Activated naive CD4-positive, alpha-beta T cell (primary cell): ENCODE results near the gene PCED1A.
"Not testable (repeated sequence)": the region's sequence is repeated elsewhere in the genome, so short reads cannot be mapped to it uniquely, and the experiment has no call there.

Source experiments
- DNase-seq, 4 experiments: peaks; one replicate each; lab custom pipeline; 2025; lab: John Stamatoyannopoulos, UW

The PCED1A gene

GRCh38 chr20:2826655-2827054 lies 13.8 kb downstream of the PCED1A start:
- no peak for DNase-seq

- DNase-seq = no peak
Observed at GRCh38 chr20:2825761-2826160, 14.7 kb downstream of the PCED1A start.

DNA sequence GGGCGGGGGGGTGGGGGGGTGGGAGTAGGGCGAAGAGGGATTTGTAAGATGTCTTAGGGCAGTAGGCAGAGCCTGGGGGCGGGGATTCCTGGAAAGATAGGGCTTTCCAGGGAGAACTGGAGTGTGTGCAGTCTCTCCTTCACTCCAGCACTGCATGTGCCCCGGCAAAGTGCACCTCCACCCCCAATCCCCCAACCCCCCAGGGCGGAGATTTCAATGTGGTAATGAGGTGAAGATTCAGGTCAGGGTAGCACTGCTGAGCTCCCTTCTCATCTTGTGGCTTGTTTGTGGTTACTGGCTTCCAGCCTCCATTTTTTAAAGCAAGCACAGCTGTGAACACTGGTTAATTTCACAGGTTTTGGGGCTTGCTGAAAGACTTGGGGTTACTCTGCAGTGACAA lies 18.4 kb downstream of the PCED1A start:
- peak in 1 of 4 experiments; percentile 15 for DNase-seq

DNA sequence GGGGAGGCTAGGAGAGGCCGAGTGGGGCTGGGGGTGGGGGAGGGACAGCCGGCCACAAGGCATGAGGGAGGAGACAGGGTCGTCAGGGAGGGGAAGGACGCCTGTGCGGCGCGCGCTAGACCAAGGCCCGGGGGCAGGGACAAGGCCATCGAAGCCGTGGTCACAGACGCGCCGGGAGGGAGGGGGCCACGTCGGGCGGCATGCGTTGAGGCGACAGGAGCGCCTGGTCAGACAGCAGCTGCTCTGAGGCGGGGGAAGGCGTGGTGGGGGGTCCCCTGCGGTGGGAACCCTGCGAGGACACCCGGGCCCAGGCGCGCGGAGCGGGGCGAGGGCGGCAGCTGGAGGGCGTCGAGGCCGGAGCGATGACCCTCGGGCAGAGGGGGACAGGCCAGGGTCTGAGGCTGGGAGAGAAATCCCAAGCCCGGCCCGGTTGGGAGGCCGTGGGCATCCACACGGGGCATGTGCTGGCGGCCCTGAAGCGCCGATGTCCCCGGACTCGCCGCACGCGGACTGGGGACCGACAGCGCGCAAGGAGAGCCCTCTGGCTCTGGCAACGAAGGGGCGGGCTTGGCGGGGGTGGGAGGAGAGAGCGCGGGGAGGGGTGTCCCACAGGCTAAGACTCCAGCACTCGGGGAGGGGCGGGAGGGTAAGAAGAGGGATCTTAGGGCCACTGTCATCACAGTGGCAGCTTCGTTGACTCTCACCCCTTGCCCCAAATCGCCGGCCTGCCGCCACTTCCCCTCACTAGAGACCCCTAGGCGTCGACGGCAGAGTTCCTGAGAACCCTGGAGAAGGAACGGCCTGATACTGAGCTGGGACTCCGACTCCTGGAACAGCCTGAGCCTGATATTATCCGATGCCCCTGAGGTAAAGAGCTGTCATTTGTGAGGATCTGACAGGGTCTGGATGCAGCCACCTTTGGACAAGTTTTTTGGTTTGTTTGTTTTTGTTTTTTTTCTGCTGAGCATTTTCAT lies 19.3 kb downstream of the PCED1A start:
- DNase-seq = no peak

DNA sequence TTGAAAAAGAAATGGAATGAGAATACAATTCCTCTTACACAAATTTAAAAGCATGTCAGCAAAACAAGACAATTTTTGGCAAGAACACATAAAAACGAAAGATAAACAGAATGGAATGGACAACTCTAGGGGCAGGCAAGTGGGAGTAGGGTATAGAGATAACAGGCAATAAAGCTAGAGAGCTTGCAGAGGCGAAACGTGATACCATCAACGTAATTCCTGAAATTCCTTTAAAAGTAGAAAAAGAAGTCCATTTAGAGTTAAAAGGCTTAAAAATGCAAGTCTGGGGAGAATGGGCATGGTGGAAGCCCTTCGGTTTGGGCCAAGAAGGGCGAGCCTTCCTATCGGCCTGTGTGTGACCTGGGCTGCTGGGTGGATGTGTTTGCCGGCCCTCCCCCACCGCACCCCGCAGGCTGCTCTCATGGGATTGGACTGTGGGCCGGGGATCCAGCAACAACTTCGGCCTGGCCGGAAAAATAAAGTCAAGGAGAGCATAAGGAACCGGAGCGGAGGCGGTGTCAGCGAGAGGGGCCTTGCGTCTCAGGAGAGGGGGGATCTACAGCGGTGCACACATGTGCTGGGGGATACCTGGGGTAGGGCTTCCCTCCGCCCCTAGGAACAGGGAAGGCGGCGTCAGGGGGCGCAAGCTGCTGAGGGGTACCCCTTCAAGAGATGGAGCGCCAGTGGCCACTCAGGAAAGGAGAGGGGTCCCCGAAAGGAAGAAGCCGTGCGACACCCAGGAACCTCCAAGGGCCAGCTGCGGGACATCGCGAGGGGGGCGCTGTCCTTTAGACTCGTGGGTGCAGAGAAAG lies 20.2 kb downstream of the PCED1A start:
- no peak for DNase-seq

DNA sequence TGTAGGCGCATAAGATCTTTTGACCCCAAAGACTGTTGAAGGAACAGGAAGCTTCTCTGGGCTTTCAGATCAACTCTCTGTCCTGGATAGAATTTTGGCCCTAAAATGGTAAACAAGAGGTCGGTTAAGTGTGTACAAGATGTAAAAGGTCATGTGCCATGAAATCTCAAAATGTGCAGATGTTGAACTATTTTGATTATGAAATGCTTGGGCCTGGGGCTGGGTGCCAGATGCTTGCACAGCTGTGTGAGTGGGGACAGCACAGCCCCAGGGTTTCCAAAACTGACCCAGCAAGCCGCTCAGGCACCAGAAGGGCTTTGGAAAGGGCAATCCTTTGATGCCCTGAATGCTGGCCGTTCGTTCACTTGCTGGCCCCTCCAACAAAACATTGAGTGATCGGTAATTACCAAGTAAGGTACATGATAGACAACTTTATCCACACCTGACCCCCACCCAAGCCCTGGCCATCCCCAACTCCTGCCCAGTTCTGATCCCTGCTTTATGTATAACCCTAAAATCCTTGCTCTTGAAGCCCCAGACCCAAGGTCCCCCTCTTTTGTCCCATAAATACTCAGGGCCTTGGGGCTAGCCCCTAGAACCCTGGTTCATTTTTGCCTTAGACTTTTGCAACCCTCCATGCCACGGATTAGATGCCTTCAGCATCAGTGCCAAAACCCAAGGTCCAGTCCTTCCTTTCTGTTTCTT lies 22.4 kb downstream of the PCED1A start:
- no peak for DNase-seq

DNA sequence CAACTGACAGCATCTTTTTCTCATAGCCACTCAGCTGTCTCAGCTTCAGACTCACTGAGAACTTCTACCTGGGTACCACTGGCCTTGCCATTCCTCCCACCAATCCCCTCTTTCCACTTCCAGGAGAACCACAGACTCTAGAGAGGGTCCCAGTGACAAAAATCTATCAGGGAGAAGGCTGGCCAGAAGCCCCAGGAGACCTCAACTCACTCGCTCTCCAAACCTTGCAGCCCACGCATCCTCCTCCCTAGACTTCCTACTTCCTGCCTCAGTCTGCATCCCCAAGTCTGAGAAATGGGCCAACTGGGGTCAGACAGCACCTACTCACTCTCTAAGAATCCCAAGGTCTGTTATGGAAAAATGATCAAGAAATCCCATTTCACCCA lies 23.1 kb downstream of the PCED1A start:
- DNase-seq = no peak

DNA sequence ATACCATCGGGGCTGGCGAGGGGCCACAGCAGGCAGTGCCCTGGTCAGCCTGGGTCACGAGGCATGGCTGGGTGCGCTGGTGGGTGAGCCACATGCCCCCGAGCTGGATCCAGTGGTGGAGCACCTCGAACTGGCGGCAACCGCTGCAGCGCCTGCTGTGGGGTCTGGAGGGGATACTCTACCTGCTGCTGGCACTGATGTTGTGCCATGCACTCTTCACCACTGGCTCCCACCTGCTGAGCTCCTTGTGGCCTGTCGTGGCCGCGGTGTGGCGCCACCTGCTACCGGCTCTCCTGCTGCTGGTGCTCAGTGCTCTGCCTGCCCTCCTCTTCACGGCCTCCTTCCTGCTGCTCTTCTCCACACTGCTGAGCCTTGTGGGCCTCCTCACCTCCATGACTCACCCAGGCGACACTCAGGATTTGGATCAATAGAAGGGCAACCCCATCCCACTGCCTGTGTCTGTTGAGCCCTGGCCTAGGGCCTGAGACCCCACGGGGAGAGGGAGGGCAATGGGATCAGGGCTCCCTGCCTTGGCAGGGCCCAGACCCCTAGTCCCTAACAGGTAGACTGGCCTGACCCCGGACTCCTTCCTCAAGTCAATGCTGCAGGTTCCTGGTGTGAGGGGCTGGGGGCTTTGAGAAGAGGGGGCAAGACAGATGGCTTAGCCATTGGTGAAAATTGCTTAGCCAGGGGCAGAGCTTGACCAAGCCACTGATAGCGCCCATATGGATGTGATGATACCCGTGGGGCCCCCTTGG lies 23.7 kb downstream of the PCED1A start:
- DNase-seq = no peak

GRCh38 chr20:2816030-2816582 lies 24.3 kb downstream of the PCED1A start, which contains the start of gene TMEM239:
TSS of gene TMEM239 (plus strand) at chr20:2816364. CDS start at chr20:2816555, 191 bp downstream.
- DNase-seq = no peak

DNA sequence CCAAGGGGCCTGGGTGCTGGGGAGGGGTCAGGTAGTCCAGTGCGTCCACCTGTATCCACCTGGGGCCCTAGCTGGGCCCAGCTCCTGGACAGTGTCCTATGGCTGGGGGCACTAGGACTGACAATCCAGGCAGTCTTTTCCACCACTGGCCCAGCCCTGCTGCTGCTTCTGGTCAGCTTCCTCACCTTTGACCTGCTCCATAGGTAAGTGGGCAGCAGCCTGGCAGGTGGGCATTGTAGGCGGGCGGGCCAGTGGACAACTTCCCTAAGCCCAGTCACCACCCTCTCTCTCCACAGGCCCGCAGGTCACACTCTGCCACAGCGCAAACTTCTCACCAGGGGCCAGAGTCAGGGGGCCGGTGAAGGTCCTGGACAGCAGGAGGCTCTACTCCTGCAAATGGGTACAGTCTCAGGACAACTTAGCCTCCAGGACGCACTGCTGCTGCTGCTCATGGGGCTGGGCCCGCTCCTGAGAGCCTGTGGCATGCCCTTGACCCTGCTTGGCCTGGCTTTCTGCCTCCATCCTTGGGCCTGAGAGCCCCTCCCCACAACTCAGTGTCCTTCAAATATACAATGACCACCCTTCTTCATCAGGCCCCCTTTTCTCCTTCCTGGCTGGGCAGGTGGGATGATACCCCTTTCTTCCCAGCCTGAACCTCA lies 25.1 kb downstream of the PCED1A start:
- DNase-seq = no peak

DNA sequence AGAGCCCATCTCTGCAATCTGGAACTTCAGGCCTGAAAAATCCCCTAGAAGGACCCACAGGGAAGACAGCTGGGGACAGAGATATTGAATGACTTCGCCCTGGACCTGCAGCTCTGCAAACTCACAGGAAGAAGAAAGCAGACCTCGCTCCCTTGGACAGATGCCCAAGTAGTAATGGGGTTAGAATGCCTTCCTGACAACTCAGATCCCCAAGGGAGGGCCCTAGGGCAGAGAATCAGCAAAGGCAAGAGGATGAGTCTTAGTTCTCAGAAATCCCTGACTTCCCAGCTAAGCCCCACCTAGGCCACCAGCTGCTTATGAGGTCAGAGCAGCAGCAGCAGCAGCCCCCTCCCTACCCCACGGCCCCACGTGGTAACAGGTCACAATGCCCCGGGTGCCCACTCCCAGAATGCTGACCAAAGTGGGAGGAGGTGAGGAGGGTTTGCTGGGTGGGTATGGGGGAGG lies 25.8 kb downstream of the PCED1A start, which contains the start of gene C20orf141:
Gene C20orf141 (plus strand): TSS at position 401 of the 465 bp plus-strand sequence. CDS start 198 bp downstream, outside the sequence.
- DNase-seq = no peak

DNA sequence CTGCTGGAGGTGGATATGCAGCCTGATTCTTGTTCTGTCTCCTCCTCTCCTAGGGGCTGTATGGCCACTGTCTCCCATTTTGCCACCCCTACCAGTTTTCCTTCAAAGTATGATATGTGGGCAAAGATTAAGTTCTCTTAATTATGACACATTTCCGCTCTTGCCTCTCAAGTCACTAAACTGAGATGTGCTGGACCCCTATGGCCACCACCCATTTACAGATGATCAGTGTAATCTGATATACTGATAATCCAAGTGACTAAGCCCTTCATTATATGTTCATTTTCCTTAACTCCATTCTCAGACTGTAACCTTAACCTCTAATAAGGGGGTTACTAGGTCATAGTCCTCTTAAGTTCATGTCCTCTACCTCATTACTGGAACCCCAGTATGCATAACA lies 26.4 kb downstream of the PCED1A start:
- no peak for DNase-seq

DNA sequence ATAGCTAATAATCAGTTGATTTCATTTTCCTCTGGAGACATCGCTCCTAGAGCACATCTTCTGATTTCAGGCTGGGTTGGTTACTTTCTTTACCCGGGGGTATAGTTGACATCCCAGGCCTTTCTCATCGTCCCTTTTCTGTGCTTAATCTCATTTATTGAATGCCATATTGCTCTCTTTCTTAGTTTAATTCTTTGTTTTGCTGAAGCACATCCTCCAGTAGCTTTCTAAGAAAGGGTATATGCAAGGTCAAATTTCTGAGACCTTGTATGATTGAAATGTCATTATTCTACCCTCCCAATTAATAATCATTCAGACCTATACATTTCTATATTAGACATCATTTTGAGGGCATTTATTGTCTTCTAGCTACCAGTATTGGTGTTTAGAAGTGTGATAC lies 28.3 kb downstream of the PCED1A start:
- no peak for DNase-seq

DNA sequence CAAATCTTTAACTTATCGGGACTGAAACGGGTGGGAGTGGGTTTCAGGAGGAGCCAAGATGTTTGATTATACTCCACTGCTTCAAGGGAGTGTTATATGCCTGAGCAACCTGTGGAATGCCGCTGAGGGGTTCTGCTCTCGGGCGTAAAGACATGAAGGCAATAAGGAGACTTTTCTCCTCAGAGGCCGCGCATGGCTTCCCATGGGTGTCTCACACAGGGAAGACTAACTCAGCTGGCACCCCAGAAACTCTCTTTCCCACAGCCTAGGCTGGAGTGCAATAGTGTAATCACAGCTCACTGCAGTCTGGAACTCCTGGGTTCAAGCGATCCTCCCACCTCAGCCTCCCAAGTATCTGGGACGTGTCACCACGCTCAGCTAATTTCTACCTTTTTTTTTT lies 30.8 kb downstream of the PCED1A start:
- DNase-seq = no peak

DNA sequence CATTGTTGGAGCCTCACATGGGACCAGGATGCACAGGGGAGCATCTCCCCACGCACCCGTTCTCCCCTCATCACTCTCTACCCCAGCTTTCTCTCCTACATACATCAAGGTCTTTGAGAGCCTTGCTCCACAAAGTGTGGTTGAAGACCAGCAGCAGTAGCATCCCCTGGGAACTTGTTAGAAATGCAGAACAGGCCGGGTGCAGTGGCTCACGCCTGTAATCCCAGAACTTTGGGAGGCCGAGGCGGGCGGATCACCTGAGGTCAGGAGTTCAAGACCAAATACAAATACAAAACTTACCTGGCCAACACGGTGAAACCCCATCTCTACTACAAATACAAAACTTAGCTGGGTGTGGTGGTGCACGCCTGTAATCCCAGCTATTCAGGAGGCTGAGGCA lies 32.5 kb downstream of the PCED1A start:
- DNase-seq = not testable (repeated sequence)

GRCh38 chr20:2807019-2807418 lies 33.4 kb downstream of the PCED1A start:
- DNase-seq = no peak

DNA sequence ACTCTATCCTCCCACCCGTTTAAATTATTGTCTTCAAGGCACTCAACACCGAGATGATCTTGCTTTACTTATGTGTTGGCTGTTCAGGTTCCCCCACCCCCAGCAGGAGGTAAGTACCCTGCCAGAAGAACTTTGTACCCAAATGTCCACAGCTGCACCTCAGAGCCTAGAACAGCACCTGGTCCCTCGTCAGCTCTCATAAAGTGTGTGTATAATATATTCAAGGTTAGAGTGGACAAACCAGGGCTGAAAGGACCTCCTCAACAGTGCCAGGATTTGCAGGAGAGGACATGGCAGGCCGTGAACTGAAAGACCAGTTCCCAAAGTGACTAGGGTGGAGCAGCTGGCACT lies 34.1 kb downstream of the PCED1A start:
- no peak for DNase-seq

- no peak for DNase-seq
Observed at GRCh38 chr20:2805689-2806350, 34.6 kb downstream of the PCED1A start.

- no peak for DNase-seq
Observed at GRCh38 chr20:2804852-2805688, 35.4 kb downstream of the PCED1A start.
